Iris pigment epithelial cell (primary cell): ENCODE results near the gene RILPL1.
A peak's percentile ranks its signal among the peaks of the same experiment; 100 is the strongest.
"Not testable (repeated sequence)": the region's sequence is repeated elsewhere in the genome, so short reads cannot be mapped to it uniquely, and the experiment has no call there.

Experiments
- DNase-seq: peaks from one replicate; pipeline ENCODE4 v3.0.0-alpha.2; 2011; ENCODE audit warnings: low read depth

Gene RILPL1

GRCh38 chr12:123533672-123534643 is at the start of gene RILPL1:
Gene RILPL1 (minus strand): TSS chr12:123533719. CDS start chr12:123533482, 237 bp downstream.
- peak; percentile 44 for DNase-seq

GRCh38 chr12:123580772-123581171 is 47.3 kb upstream of the RILPL1 start:
- peak; percentile 45 for DNase-seq

- DNase-seq: not testable (repeated sequence)
These were observed 45.3 kb upstream of the RILPL1 start for GRCh38 chr12:123578829-123579228.

- DNase-seq: no peak
These were observed 44.7 kb upstream of the RILPL1 start for GRCh38 chr12:123578243-123578642.

GRCh38 chr12:123576611-123577010 is 43.1 kb upstream of the RILPL1 start:
- peak; percentile 12 for DNase-seq

GRCh38 chr12:123573870-123574269 is 40.4 kb upstream of the RILPL1 start:
- no peak for DNase-seq

GRCh38 chr12:123572391-123572790 is 38.9 kb upstream of the RILPL1 start:
- no peak for DNase-seq

- DNase-seq: peak; percentile 83
These were observed 37.9 kb upstream of the RILPL1 start for GRCh38 chr12:123571343-123571813.

GRCh38 chr12:123559468-123559867 is 25.9 kb upstream of the RILPL1 start:
- no peak for DNase-seq

GRCh38 chr12:123558487-123558886 is 25.0 kb upstream of the RILPL1 start:
- DNase-seq: not testable (repeated sequence)

GRCh38 chr12:123554843-123555242 is 21.3 kb upstream of the RILPL1 start:
- DNase-seq: not testable (repeated sequence)

- DNase-seq: not testable (repeated sequence)
These were observed 20.6 kb upstream of the RILPL1 start for GRCh38 chr12:123554136-123554535.

- DNase-seq: no peak
These were observed 17.2 kb upstream of the RILPL1 start for GRCh38 chr12:123550700-123551099.

GRCh38 chr12:123548107-123548506 is 14.6 kb upstream of the RILPL1 start:
- DNase-seq: no peak

- DNase-seq: peak; percentile 46
These were observed 12.8 kb upstream of the RILPL1 start for GRCh38 chr12:123546281-123546680.

- no peak for DNase-seq
These were observed 10.0 kb upstream of the RILPL1 start for GRCh38 chr12:123543541-123543940.

- no peak for DNase-seq
These were observed 7.6 kb upstream of the RILPL1 start for GRCh38 chr12:123540899-123541662.

GRCh38 chr12:123535952-123536351 is 2.4 kb upstream of the RILPL1 start:
- DNase-seq: not testable (repeated sequence)

GRCh38 chr12:123532808-123533649 is 490 bp downstream of the RILPL1 start:
- DNase-seq: peak; percentile 43

- peak; percentile 53 for DNase-seq
These were observed 1.5 kb downstream of the RILPL1 start for GRCh38 chr12:123532019-123532418.

- no peak for DNase-seq
These were observed 2.4 kb downstream of the RILPL1 start for GRCh38 chr12:123531091-123531490.

GRCh38 chr12:123530668-123531067 is 2.9 kb downstream of the RILPL1 start:
- no peak for DNase-seq
